Measurements from ENCODE around the gene PAPSS2.

The PAPSS2 gene

GRCh38 chr10:87672551-87672950 lies 12.9 kb downstream of the PAPSS2 start:
- DNase-seq: no peak

GRCh38 chr10:87674943-87675342 lies 15.3 kb downstream of the PAPSS2 start:
- no peak for DNase-seq

- DNase-seq: no peak
Measured at GRCh38 chr10:87675396-87676376, 16.0 kb downstream of the PAPSS2 start.

- DNase-seq: no peak
Measured at GRCh38 chr10:87677595-87677994, 17.9 kb downstream of the PAPSS2 start.

- DNase-seq: no peak
Measured at GRCh38 chr10:87678302-87678701, 18.6 kb downstream of the PAPSS2 start.

GRCh38 chr10:87683356-87683755 lies 23.7 kb downstream of the PAPSS2 start:
- DNase-seq: no peak

- no peak for DNase-seq
Measured at GRCh38 chr10:87684001-87684638, 24.4 kb downstream of the PAPSS2 start.

- no peak for DNase-seq
Measured at GRCh38 chr10:87685832-87686574, 26.3 kb downstream of the PAPSS2 start.

- no peak for DNase-seq
Measured at GRCh38 chr10:87691506-87692070, 31.9 kb downstream of the PAPSS2 start.

- no peak for DNase-seq
Measured at GRCh38 chr10:87692956-87693484, 33.3 kb downstream of the PAPSS2 start.

GRCh38 chr10:87694011-87694794 lies 34.5 kb downstream of the PAPSS2 start:
- DNase-seq: no peak

- DNase-seq: no peak
Measured at GRCh38 chr10:87695074-87695473, 35.4 kb downstream of the PAPSS2 start.

- DNase-seq: no peak
Measured at GRCh38 chr10:87696922-87697745, 37.5 kb downstream of the PAPSS2 start.

GRCh38 chr10:87700031-87700796 lies 40.5 kb downstream of the PAPSS2 start:
- no peak for DNase-seq

- DNase-seq: no peak
Measured at GRCh38 chr10:87702260-87702972, 42.7 kb downstream of the PAPSS2 start.

GRCh38 chr10:87702973-87703294 lies 43.3 kb downstream of the PAPSS2 start:
- DNase-seq: no peak

GRCh38 chr10:87703771-87704170 lies 44.1 kb downstream of the PAPSS2 start:
- DNase-seq: no peak

GRCh38 chr10:87705339-87705738 lies 45.7 kb downstream of the PAPSS2 start:
- DNase-seq: no peak

GRCh38 chr10:87706731-87707130 lies 47.1 kb downstream of the PAPSS2 start:
- no peak for DNase-seq

GRCh38 chr10:87707254-87707653 lies 47.6 kb downstream of the PAPSS2 start:
- no peak for DNase-seq
